ENCODE data around the gene FUT6.
"Not testable (repeated sequence)": the region's sequence is repeated elsewhere in the genome, so short reads cannot be mapped to it uniquely, and the experiment has no call there.

FUT6 gene

DNA sequence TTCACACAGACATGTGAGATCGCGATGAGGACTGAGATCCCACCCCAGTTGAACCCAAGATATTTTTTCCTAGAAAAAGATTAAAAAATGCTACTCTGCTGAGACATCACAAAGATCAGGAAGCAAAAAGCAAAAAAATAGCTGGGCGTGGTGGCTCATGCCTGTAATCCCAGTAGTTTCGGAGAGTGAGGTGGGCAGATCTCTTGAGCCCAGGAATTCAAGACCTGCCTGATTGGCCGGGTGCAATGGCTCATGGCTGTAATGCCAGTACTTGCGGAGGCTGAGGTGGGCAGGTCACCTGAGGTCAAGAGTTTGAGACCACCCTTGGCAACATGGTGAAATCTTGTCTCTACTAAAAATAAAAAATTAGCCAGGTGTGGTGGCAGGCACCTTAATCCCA, 10.7 kb upstream of the FUT6 start:
- TF ChIP-seq, protein P1, sequence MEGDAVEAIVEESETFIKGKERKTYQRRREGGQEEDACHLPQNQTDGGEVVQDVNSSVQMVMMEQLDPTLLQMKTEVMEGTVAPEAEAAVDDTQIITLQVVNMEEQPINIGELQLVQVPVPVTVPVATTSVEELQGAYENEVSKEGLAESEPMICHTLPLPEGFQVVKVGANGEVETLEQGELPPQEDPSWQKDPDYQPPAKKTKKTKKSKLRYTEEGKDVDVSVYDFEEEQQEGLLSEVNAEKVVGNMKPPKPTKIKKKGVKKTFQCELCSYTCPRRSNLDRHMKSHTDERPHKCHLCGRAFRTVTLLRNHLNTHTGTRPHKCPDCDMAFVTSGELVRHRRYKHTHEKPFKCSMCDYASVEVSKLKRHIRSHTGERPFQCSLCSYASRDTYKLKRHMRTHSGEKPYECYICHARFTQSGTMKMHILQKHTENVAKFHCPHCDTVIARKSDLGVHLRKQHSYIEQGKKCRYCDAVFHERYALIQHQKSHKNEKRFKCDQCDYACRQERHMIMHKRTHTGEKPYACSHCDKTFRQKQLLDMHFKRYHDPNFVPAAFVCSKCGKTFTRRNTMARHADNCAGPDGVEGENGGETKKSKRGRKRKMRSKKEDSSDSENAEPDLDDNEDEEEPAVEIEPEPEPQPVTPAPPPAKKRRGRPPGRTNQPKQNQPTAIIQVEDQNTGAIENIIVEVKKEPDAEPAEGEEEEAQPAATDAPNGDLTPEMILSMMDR (IDR thresholded peaks at IDR 0.05) = no peak
- H3K9me3 Mint-ChIP-seq = no peaks in the 10 kb centered on the region
- peaks cover 23% of the 10 kb centered on the region for H3K4me1 Mint-ChIP-seq
- DNase-seq = no peak
- H3K4me3 Mint-ChIP-seq = no peak overlapping the region
- no peak overlapping the region for H3K27ac Mint-ChIP-seq
- H3K27me3 Mint-ChIP-seq (ENCODE audit: low read depth, poor library complexity) = peaks cover 5% of the 10 kb centered on the region
- no peaks in the 10 kb centered on the region for H3K36me3 Mint-ChIP-seq (ENCODE audit: low read depth)

- DNase-seq; H3K4me3 Mint-ChIP-seq; H3K27ac Mint-ChIP-seq; H3K36me3 Mint-ChIP-seq (ENCODE audit: low read depth); H3K27me3 Mint-ChIP-seq (ENCODE audit: low read depth, poor library complexity); H3K9me3 Mint-ChIP-seq: not testable (repeated sequence)
- H3K4me1 Mint-ChIP-seq = peaks cover 14% of the 10 kb centered on the region
Measured at GRCh38 chr19:5848621-5849020, 9.1 kb upstream of the FUT6 start.

DNA sequence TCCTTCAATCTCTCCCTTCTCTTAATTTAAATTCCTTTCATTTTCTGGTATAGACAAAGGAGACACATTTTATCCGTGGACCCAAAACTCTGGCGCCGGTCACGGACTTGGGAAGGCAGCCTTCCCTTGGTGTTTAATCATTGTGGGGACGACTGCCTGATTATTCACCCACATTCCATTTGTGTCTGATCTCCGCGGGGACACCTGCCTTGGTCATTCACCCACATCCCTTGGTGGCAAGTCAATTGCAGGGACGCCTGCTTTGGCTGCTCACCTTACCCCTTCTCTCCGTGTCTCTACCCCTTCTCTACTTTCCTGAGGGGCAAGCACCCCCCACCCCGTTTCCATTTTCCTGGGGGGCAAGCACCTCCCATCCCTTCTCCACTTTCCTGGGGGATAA, 8.3 kb upstream of the FUT6 start:
- not testable (repeated sequence) for H3K4me1 Mint-ChIP-seq; H3K36me3 Mint-ChIP-seq (ENCODE audit: low read depth); H3K27ac Mint-ChIP-seq; H3K4me3 Mint-ChIP-seq; H3K9me3 Mint-ChIP-seq; DNase-seq; H3K27me3 Mint-ChIP-seq (ENCODE audit: low read depth, poor library complexity)

DNA sequence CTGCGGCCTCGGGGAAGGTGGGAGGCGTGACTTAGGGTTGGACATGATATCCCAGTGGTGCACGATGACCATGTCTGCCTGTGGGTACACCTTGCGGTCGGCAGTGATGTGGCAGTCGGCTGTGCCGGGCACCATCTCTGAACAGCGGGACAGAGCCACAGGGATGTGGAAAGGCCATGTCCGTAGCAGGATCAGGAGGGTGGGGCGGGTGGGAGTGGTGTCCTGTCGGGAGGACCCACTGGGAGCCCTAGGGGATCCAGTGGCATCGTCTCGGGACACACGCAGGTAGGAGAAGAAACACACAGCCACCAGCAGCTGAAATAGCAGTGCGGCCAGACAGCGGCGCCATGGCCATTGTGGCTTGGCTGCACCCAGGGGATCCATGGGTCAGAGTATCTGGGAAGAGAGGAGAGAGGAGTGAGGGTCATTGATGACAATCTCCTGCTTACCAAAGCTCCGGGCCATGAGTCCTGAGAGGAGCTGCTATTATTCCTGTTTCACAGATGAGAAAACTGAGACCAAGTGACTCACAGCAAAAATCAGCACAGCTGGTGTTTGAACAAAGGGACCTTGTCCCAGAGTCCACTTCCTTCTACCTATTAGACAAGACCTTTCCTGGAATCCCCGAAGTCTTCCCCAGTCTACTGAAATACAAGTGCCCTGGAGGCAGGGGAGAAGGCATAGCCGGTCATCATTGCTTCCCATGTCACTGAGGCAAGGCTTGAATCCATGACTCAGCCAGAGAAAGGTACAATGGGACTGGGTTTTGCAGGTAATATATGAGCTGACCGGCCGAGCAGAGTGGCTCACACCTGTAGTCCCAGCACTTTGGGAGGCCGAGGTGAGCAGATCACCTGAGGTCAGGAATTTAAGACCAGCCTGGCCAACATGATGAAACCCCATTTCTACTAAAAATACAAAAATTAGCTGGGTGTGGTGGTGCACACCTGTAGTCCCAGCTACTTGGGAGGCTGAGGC, 5.2 kb upstream of the FUT6 start:
- H3K27me3 Mint-ChIP-seq (ENCODE audit: low read depth, poor library complexity) = no peaks in the 10 kb centered on the region
- no peak overlapping the region for H3K27ac Mint-ChIP-seq
- TF ChIP-seq, protein P1 (IDR thresholded peaks at IDR 0.05) = no peak
- no peak overlapping the region for H3K4me3 Mint-ChIP-seq
- no peak for DNase-seq
- H3K36me3 Mint-ChIP-seq (ENCODE audit: low read depth) = no peaks in the 10 kb centered on the region
- no peaks in the 10 kb centered on the region for H3K9me3 Mint-ChIP-seq
- no peaks in the 10 kb centered on the region for H3K4me1 Mint-ChIP-seq

DNA sequence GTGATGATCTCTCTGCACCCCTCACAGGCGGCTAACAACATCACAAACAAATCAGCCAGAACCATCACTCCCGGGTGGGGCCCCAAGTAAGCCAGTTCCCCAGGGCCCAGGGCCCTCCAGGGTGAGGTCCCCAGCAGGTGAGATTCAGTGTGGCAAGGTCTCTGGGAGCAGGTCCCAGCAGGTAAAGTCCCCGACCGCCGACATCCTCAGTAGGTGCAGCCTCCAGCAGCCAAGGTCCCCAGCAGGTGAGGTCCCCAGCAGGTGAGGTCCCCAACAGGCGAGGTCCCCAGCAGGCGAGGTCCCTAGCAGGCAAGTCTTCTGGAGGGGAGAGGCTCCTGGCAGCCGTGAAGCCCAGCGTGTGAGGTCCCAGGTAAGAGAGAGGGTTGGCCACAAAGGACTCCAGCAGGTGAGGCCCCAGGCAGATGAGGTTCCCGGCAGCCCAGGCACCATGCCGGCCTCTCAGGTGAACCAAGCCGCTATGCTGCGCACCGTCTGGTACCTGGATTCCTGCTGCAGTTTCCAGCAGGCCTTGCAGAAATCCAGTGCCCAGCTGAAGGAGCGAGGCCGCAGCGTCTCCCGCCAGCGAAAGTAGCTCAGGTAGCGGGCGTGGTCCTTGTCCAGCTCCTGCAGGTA, 3.9 kb upstream of the FUT6 start:
- no peak for DNase-seq
- no peaks in the 10 kb centered on the region for H3K36me3 Mint-ChIP-seq (ENCODE audit: low read depth)
- no peaks in the 10 kb centered on the region for H3K9me3 Mint-ChIP-seq
- H3K27ac Mint-ChIP-seq = no peak overlapping the region
- H3K27me3 Mint-ChIP-seq (ENCODE audit: low read depth, poor library complexity) = no peaks in the 10 kb centered on the region
- TF ChIP-seq, protein P1 (IDR thresholded peaks at IDR 0.05) = no peak
- H3K4me3 Mint-ChIP-seq = no peak overlapping the region
- peaks cover 2% of the 10 kb centered on the region for H3K4me1 Mint-ChIP-seq

DNA sequence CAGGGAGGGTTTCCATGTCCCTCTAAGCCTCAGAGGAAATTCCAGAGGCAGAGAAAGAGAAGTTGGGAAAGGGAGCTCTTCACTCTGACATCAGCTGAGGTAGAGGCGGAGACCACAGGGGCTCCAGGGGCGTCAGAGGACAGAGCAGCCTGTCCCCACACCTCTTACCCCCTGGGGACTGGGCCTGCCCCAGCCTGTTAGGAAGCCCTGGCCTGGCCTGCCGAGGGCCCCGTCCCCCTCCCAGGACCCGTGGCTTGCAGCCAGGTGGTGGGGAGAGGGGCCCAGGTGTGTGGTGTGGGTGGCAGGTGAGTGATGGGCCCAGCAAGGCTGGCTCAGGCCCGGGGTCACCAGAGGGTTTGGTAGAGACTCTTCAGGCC, 2.2 kb upstream of the FUT6 start:
- not testable (repeated sequence) for H3K36me3 Mint-ChIP-seq (ENCODE audit: low read depth); H3K4me1 Mint-ChIP-seq; DNase-seq; H3K9me3 Mint-ChIP-seq; H3K4me3 Mint-ChIP-seq; H3K27ac Mint-ChIP-seq; H3K27me3 Mint-ChIP-seq (ENCODE audit: low read depth, poor library complexity)

GRCh38 chr19:5838353-5839064, 993 bp downstream of the FUT6 start:
- Mint-ChIP-seq H3K9me3 (no peaks in the 10 kb centered on the region), H3K36me3 (ENCODE audit: low read depth) (no peaks in the 10 kb centered on the region), H3K27me3 (ENCODE audit: low read depth, poor library complexity) (peaks cover 27% of the 10 kb centered on the region), H3K4me1 (peaks cover 20% of the 10 kb centered on the region), H3K4me3 (no peak overlapping the region), H3K27ac (no peak overlapping the region)
- TF ChIP-seq, protein P1 (IDR thresholded peaks at IDR 0.05) = no peak
- no peak for DNase-seq

Measured in nephron progenitor cell (in vitro differentiated cells).